ENCODE measurements around the gene PDGFD.

The PDGFD gene

DNA sequence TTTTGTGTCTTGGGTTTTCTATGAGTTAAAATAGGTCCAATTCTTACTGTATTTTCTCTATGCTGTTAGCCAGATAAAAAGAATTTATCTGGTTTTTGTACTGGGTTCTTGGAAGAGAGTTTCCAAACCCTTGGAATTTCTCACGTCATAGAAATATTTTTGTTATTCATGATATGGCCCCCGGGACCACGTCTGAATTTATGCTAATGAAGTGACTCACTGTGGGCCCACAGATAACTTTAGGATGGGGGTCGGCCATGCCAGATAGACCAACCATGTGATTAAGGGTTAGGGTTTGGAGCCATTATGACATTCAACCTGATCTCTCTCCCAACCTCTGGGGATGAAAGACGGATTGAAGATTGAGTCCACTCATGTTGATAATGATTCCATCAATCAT is 163.1 kb downstream of the PDGFD start:
- no peak for DNase-seq (ENCODE audit: low spot score)

DNA sequence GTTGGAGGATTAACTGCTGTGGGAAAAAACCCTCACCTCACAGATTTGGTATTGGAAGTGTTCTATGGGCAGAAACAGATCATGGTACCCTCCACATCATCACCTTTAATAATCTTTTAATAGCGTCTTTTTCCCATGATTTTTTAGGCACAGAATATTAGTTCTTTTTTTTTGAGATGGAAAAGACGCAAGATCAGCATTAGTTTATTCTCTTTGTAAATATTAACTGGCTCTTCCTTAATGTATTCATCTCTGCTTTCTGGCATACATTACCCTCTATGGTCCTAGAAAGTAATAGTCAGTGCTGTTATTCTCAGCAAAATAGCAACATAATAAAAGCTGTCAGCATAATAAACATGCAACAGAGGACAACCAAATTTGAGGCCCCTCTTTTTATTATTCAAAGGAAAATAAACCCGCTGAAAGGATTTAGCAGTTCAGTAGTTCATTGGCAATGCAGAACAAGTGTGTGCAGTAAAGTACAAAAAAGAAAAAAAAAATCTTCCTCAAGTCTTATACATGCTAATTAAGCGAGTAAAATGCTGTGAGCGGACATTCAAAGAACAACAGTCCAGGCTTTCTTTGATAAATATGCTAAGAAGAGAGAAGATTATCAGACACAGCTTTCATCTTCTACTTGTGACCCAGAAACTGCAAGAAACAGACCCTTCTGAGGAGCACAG is 165.0 kb downstream of the PDGFD start:
- DNase-seq (ENCODE audit: low spot score) = no peak

DNA sequence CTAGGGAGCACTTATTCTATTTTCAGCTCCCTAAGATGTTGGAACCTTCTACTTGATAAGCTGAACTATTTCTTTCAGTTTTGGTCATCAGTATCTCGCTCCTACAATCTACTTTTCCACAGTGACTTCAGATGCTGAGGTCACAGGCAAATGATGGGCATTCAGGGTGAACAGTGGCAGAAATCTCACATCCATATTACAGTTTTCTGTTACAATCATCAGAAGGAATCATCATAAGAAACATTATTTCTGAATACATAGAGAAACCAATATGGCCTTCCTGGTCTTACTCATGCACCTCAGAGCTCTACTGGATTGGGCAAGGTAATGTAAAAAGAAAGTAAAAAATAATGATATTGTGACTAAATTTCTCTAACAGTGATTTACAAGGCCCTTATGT is 166.9 kb downstream of the PDGFD start:
- DNase-seq (ENCODE audit: low spot score) = no peak

DNA sequence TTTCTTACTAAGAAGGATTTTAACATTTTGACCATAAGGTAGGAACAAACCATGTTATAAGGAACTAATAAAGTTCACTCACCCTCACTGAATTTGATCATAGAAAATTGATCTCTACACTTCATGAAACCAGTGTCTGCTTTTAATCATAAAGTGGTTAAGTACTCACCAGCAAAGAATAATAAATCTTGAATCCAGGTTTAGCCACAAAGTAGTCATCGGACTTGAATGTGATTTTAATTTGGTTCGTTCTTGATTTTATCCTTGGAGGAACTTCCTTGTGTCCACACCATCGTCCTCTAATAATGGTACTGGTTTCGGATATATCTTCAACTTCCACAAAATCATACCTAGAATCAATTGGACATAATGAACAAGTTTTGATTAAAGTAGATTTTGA is 168.1 kb downstream of the PDGFD start:
- no peak for DNase-seq (ENCODE audit: low spot score)

- DNase-seq (ENCODE audit: low spot score) = no peak
Observed at GRCh38 chr11:103994518-103994917, 169.4 kb downstream of the PDGFD start.

GRCh38 chr11:103994094-103994493 is 169.9 kb downstream of the PDGFD start:
- no peak for DNase-seq (ENCODE audit: low spot score)

- no peak for DNase-seq (ENCODE audit: low spot score)
Observed at GRCh38 chr11:103993507-103993906, 170.4 kb downstream of the PDGFD start.

- DNase-seq (ENCODE audit: low spot score) = no peak
Observed at GRCh38 chr11:103988595-103988969, 175.4 kb downstream of the PDGFD start.

GRCh38 chr11:103987629-103988594 is 176.0 kb downstream of the PDGFD start:
- DNase-seq (ENCODE audit: low spot score) = no peak

DNA sequence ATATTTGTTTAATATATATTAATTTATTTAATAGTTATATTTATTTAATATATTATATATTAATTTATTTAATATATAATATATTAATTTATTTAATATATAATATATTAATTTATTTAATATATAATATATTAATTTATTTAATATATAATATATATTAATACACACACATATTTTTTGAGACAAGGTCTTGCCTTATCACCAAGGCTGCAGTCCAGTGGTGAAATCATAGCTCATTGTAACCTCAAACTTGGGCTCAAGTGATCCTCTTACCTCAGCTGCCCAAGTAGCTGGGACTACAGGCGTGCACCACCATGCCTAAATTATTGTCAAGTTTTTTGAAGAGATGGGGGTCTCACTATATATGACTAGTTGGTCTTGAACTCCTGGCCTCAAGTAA is 178.9 kb downstream of the PDGFD start:
- DNase-seq (ENCODE audit: low spot score) = no peak

DNA sequence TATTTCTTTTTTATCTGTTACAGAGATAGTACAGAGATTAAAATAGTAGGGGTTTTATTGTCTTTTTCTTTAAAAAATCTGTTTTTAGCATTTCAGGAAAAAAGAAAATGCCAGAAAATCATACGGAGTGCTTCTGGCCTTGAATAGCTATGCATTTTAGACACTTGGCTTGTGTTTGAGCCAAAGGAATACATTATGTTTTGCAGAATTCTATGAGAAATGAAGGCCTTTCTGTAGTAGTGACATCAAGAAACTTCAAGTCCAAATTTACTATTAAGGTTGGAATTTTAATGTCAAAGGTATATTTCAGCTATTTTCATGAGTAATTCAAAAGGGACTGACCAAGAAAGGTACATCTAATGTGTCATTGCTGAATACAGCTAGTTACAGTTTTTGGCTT is 183.8 kb downstream of the PDGFD start:
- no peak for DNase-seq (ENCODE audit: low spot score)

DNA sequence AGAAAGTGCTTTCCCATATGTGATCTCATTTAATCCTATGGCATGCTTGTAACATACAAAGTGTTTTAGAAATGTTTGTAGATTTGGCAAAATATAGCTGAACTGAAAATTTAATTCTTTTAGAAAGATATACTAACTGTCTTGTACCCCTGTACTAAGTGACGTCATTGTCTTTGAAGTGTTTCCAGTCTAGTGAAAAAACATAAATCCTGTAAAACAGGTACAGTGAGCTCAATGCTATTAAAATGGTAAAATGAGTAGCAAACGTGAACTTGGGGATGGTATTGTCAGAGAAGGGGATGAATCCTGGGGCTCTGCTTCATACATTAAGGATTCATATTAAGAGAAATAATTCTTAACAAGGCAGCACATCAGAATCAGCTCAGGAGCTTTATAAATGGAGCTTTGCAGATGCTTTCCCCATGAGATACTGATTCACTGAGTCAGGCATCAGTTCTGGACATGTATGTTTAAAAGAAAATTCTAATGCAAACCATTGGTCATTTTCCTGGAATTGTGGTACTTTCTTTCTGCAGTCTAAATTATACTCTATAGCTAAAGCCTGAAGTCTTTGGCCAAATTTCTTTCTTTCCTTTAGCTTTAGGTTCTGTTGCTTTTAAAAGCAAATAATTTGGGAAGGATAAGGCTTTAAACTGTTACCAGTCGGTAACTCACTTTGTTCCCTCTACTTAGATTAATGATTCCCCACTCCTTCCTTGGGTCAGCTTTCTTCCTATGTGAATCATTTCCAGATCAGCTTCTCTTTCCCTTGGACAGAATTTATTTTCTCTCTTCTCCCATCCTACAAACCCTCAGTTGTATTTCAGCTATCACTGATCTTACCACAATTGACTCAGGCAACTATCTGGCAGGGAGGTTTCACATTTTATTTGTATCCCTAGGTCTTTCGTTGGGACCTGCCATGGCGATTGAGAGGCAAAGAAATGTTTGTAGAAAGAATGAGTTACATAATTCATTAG is 185.0 kb downstream of the PDGFD start:
- DNase-seq (ENCODE audit: low spot score) = no peak

DNA sequence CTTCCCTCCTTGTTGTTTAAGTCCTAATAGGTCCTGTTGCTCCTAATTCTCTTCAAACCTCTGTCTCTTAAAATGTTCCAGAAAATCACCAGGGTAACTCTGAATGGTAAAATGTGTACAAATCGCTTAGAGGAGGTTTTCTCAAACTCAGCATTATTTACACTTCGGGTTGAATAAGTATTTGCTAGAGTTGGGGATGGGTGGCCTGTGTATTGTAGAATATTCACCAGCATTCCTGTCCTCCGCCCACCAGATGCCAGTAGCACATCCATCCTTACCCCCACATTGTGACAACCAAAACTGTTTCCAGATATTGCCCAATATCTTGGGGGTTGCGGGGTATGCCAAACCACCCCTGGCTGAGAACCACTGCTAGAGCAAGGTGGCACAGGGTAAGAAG is 191.9 kb downstream of the PDGFD start:
- DNase-seq (ENCODE audit: low spot score) = no peak

DNA sequence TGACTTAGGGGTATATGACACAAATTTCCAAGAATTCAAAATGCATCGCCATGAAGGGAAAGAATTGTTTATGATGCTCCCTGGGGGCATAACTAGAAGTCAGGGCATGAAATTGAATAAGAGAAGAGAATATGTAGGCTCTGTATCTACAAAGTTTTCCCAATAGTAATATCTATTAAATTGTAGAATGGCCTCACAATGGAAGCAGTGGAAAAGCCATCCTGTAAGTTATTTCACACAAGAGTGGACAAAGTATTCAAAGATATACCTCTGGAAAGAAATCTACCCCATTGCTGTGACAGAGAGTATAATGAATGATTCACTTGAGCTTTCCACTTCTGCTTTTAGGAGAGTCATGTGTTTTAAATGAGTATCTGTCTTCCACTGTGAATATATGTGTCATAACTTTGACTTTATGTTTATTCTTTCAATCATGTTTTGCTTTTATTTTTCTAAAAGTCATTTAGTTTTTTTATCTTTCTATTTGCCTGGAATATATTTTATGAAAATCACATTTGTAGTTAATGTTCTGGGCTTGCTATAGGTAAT is 193.2 kb downstream of the PDGFD start:
- no peak for DNase-seq (ENCODE audit: low spot score)

- no peak for DNase-seq (ENCODE audit: low spot score)
Observed at GRCh38 chr11:103968685-103969084, 195.3 kb downstream of the PDGFD start.

DNA sequence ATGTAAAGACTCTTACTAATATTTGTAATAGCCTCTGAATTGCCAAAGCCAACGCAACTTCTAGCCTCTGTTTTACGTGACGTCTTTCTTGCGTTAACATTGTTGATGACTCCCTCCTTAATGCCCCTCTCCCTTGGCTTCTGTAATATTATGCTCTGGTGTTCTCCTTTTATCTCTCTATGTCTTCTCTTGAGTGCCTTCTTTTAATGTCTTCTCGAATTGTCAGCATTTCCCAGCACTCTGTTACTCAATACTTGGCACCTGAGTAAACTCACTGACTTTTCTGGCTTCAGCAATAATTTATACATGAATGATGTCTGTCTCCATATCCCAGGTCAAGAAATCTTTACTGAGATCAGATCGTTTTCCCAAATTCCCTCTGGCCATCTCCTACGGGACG is 196.0 kb downstream of the PDGFD start:
- no peak for DNase-seq (ENCODE audit: low spot score)

GRCh38 chr11:103964390-103964789 is 199.6 kb downstream of the PDGFD start:
- DNase-seq (ENCODE audit: low spot score) = no peak

- no peak for DNase-seq (ENCODE audit: low spot score)
Observed at GRCh38 chr11:103963648-103964047, 200.3 kb downstream of the PDGFD start.

GRCh38 chr11:103961010-103961409 is 202.9 kb downstream of the PDGFD start:
- no peak for DNase-seq (ENCODE audit: low spot score)

- DNase-seq (ENCODE audit: low spot score) = no peak
Observed at GRCh38 chr11:103960108-103960507, 203.8 kb downstream of the PDGFD start.

GRCh38 chr11:103959279-103959942 is 204.5 kb downstream of the PDGFD start:
- no peak for DNase-seq (ENCODE audit: low spot score)
